NCI-H345 treated with DMSO at 0.1 percent for 48 hours (cell line): Measurements from ENCODE around the gene TMEM200A.

Experiments used
- DNase-seq: peaks from one replicate; lab custom pipeline; 2025; ENCODE audit not compliant: unreplicated experiment; lab: John Stamatoyannopoulos, UW

TMEM200A gene

DNA sequence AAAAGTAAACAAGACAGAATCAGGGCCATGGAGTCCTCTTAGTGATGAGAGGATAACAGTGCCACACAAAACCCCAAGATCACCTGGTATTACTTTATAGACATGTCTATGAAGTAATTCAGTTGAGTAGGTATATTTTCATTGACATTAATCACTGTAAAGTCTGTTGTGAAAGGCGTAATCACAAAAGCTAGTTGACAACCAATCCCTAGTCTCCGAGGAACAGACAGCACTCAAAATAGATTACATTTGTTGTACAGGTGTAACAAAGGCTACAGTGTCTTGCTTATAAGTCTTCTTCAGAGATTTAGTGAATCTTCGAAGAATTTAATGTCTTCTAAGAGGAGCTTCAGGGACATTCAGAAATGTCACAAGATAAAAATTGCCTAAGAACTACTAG, 120.1 kb downstream of the TMEM200A start:
- DNase-seq, result no peak

GRCh38 chr6:130486417-130486816, 120.6 kb downstream of the TMEM200A start:
- DNase-seq, result no peak

DNA sequence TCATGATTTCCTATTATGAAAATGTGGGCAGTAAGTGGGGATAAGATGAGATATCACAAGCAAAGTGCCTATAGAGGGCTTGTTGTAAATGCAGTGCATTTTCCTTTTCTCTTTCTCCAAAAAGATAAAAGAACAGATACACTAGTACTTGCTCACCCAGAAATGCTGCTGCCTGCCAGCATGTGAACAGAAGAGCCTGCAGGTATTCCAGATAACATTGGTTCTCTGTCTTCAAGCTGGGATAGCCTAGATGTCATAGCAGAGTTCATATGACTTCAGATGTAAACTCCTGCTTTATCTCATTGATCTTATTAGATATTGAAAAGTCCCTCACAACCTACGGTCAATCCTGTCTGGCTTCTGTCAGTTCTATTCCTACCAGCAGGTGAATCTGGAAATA, 123.7 kb downstream of the TMEM200A start:
- no peak for DNase-seq
